ENCODE results near the gene CRYBG1.
"Not testable (repeated sequence)": the region's sequence is repeated elsewhere in the genome, so short reads cannot be mapped to it uniquely, and the experiment has no call there.

The CRYBG1 gene

DNA sequence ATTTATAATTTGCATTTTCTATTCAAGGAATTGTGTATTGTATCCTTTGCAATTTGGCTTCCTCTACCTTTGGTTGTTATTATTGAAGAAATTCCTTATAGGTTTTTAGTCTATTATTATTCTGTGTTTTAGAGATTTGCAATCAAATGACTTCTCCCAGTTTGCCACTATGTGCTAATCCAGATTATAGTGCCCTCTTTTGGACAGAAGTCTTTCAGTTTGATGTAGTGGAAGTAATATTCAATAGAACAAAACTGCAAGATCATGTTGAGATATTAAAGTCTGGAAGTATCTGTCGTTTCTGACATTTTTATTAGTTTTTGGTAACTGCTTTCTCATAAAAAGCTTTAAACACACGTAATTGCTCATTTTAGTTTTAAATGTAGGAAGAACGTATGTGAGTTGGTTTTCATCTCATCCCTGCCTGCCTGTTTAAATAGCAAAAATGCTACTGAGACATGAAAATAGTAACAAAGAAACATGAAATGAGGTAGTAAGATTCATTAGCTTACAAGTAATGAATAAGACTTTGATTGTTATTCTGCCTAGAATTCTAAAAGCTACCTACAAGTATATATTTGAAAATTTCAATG lies 195.9 kb downstream of the CRYBG1 start:
- no peaks in the 10 kb centered on the region for H3K27me3 ChIP-seq (ENCODE audit: control insufficient read depth, insufficient read depth, low read length)
- no peak overlapping the region for H3K4me3 ChIP-seq (ENCODE audit: low read length)
- H3K9ac ChIP-seq (ENCODE audit: low read length): no peak overlapping the region
- H3K9me3 ChIP-seq (ENCODE audit: control insufficient read depth, low read length): no peaks in the 10 kb centered on the region
- H3K4me1 ChIP-seq (ENCODE audit: control insufficient read depth, insufficient read depth, low read length): no peaks in the 10 kb centered on the region
- no peaks in the 10 kb centered on the region for H3K36me3 ChIP-seq (ENCODE audit: control insufficient read depth, insufficient read depth, low read length)

- Histone ChIP-seq H3K36me3 (ENCODE audit: control insufficient read depth, insufficient read depth, low read length) (no peaks in the 10 kb centered on the region), H3K9me3 (ENCODE audit: control insufficient read depth, low read length) (no peaks in the 10 kb centered on the region), H3K9ac (ENCODE audit: low read length) (no peak overlapping the region), H3K27me3 (ENCODE audit: control insufficient read depth, insufficient read depth, low read length) (no peaks in the 10 kb centered on the region), H3K4me3 (ENCODE audit: low read length) (no peak overlapping the region), H3K4me1 (ENCODE audit: control insufficient read depth, insufficient read depth, low read length) (no peaks in the 10 kb centered on the region)
Observed at GRCh38 chr6:106557837-106558236, 197.3 kb downstream of the CRYBG1 start.

DNA sequence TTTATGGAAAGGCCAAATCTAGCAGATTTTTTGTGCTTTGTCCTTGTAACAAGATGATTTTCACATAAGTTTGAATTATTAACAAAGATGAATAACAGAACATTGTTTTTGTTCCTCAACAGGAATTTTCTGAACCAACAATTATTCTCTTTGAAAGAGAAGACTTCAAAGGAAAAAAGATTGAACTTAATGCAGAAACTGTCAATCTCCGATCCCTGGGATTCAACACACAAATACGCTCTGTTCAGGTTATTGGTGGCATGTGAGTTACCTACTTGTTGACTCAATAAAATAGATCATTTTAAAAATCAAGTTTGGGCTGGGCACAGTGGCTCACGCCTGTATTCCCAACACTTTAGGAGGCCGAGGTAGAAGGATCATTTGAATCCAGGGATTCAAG lies 197.8 kb downstream of the CRYBG1 start:
- H3K36me3 ChIP-seq (ENCODE audit: control insufficient read depth, insufficient read depth, low read length): no peaks in the 10 kb centered on the region
- no peak overlapping the region for H3K9ac ChIP-seq (ENCODE audit: low read length)
- H3K9me3 ChIP-seq (ENCODE audit: control insufficient read depth, low read length): no peaks in the 10 kb centered on the region
- H3K4me1 ChIP-seq (ENCODE audit: control insufficient read depth, insufficient read depth, low read length): no peaks in the 10 kb centered on the region
- no peaks in the 10 kb centered on the region for H3K27me3 ChIP-seq (ENCODE audit: control insufficient read depth, insufficient read depth, low read length)
- no peak overlapping the region for H3K4me3 ChIP-seq (ENCODE audit: low read length)

GRCh38 chr6:106559659-106560058 lies 199.1 kb downstream of the CRYBG1 start:
- H3K9me3 ChIP-seq (ENCODE audit: control insufficient read depth, low read length); H3K9ac ChIP-seq (ENCODE audit: low read length); H3K36me3 ChIP-seq (ENCODE audit: control insufficient read depth, insufficient read depth, low read length); H3K4me3 ChIP-seq (ENCODE audit: low read length); H3K4me1 ChIP-seq (ENCODE audit: control insufficient read depth, insufficient read depth, low read length); H3K27me3 ChIP-seq (ENCODE audit: control insufficient read depth, insufficient read depth, low read length): not testable (repeated sequence)

GRCh38 chr6:106560996-106561685 lies 200.6 kb downstream of the CRYBG1 start:
- Histone ChIP-seq H3K27me3 (ENCODE audit: control insufficient read depth, insufficient read depth, low read length) (no peaks in the 10 kb centered on the region), H3K9ac (ENCODE audit: low read length) (no peak overlapping the region), H3K9me3 (ENCODE audit: control insufficient read depth, low read length) (no peaks in the 10 kb centered on the region), H3K4me1 (ENCODE audit: control insufficient read depth, insufficient read depth, low read length) (no peaks in the 10 kb centered on the region), H3K36me3 (ENCODE audit: control insufficient read depth, insufficient read depth, low read length) (no peaks in the 10 kb centered on the region), H3K4me3 (ENCODE audit: low read length) (no peak overlapping the region)

DNA sequence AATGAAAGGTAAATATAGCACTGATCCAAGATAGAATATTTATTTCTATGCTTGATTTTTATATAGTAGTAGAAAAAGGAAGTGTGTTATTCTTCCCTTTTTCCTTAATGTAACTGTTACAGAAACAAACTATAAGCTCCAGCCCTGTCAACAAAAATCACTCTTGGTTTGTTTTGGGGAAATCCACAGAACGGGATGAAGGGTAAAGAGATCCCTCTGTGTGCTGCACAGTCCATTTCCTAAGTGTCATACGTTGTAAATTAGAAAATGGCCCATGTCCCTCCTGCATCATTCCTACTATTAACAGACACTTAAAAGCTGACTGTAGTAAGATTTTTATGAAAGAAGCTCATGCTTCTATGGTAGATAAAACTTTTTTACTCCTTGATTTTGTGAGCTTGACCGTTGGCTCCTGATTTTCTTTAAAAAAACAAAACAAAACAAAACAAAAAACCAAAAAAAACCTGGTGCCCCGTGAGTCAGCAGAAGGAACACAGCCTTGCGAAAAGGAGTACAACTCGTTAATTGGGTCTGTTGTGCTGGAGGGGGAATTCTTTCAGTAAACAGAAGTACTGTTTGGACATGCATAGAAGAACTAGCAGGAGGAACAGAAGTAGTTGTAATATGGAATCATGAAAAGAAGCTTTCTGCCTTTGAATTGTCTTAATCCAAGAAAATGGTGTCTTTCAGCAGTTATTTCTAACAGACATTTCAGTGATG lies 201.3 kb downstream of the CRYBG1 start:
- H3K9ac ChIP-seq (ENCODE audit: low read length): no peak overlapping the region
- no peaks in the 10 kb centered on the region for H3K4me1 ChIP-seq (ENCODE audit: control insufficient read depth, insufficient read depth, low read length)
- H3K27me3 ChIP-seq (ENCODE audit: control insufficient read depth, insufficient read depth, low read length): no peaks in the 10 kb centered on the region
- H3K36me3 ChIP-seq (ENCODE audit: control insufficient read depth, insufficient read depth, low read length): no peaks in the 10 kb centered on the region
- H3K9me3 ChIP-seq (ENCODE audit: control insufficient read depth, low read length): no peaks in the 10 kb centered on the region
- H3K4me3 ChIP-seq (ENCODE audit: low read length): no peak overlapping the region

- no peaks in the 10 kb centered on the region for H3K9me3 ChIP-seq (ENCODE audit: control insufficient read depth, low read length)
- no peaks in the 10 kb centered on the region for H3K36me3 ChIP-seq (ENCODE audit: control insufficient read depth, insufficient read depth, low read length)
- H3K27me3 ChIP-seq (ENCODE audit: control insufficient read depth, insufficient read depth, low read length): no peaks in the 10 kb centered on the region
- H3K4me3 ChIP-seq (ENCODE audit: low read length): no peak overlapping the region
- no peaks in the 10 kb centered on the region for H3K4me1 ChIP-seq (ENCODE audit: control insufficient read depth, insufficient read depth, low read length)
- H3K9ac ChIP-seq (ENCODE audit: low read length): no peak overlapping the region
Observed at GRCh38 chr6:106563614-106564013, 203.1 kb downstream of the CRYBG1 start.

DNA sequence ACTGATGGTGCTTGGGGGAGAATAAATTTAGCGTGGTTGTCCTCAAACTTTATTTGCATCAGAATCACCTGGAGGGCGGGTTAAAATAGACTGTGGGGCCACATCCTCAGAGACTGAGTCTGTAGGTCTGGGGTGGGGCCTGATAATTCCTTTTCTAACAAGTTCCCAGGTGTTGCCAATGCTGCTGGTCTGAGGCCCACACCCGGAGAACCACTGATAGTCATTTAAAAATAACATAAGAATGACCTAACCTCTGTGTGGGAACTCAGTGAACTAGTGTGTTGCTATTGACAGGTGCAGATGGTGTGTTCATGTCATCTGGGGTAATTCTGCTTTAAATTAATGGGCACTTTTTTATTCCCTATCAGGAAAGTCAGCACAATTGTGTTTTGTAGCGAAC lies 204.0 kb downstream of the CRYBG1 start:
- H3K9me3 ChIP-seq (ENCODE audit: control insufficient read depth, low read length): no peaks in the 10 kb centered on the region
- no peaks in the 10 kb centered on the region for H3K27me3 ChIP-seq (ENCODE audit: control insufficient read depth, insufficient read depth, low read length)
- no peaks in the 10 kb centered on the region for H3K4me1 ChIP-seq (ENCODE audit: control insufficient read depth, insufficient read depth, low read length)
- H3K36me3 ChIP-seq (ENCODE audit: control insufficient read depth, insufficient read depth, low read length): no peaks in the 10 kb centered on the region
- H3K9ac ChIP-seq (ENCODE audit: low read length): no peak overlapping the region
- no peak overlapping the region for H3K4me3 ChIP-seq (ENCODE audit: low read length)

GRCh38 chr6:106568530-106568929 lies 208.0 kb downstream of the CRYBG1 start:
- H3K36me3 ChIP-seq (ENCODE audit: control insufficient read depth, insufficient read depth, low read length): no peaks in the 10 kb centered on the region

DNA sequence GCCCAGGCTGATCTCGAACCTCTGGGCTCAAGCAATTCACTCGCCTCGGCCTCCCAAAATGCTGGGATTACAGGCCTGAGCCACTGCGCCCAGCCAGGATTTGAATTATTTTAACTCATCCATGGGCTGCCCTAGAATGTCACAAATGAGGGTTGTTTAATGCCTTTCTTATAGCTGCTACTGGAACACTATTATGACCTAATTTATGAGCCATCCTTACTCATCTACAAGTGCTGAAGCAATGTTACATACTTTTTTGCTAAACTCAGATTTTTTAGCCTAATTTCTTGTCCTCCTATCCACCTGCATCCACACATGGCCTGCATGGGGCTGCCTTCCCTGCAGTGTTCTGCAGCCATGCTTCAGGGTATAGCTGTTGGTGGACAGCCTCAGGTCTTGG lies 208.9 kb downstream of the CRYBG1 start:
- Histone ChIP-seq H3K4me1 (ENCODE audit: control insufficient read depth, insufficient read depth, low read length) (no peaks in the 10 kb centered on the region), H3K27me3 (ENCODE audit: control insufficient read depth, insufficient read depth, low read length) (no peaks in the 10 kb centered on the region), H3K9ac (ENCODE audit: low read length) (no peak overlapping the region), H3K9me3 (ENCODE audit: control insufficient read depth, low read length) (no peaks in the 10 kb centered on the region), H3K36me3 (ENCODE audit: control insufficient read depth, insufficient read depth, low read length) (no peaks in the 10 kb centered on the region), H3K4me3 (ENCODE audit: low read length) (no peak overlapping the region)

More at GRCh38 chr6:106568530-106568929, 208.0 kb downstream of the CRYBG1 start:
- H3K4me1 ChIP-seq (ENCODE audit: control insufficient read depth, insufficient read depth, low read length): no peaks in the 10 kb centered on the region
- H3K27me3 ChIP-seq (ENCODE audit: control insufficient read depth, insufficient read depth, low read length): no peaks in the 10 kb centered on the region
- H3K9me3 ChIP-seq (ENCODE audit: control insufficient read depth, low read length): no peaks in the 10 kb centered on the region
- H3K9ac ChIP-seq (ENCODE audit: low read length): no peak overlapping the region
- H3K4me3 ChIP-seq (ENCODE audit: low read length): no peak overlapping the region

DNA sequence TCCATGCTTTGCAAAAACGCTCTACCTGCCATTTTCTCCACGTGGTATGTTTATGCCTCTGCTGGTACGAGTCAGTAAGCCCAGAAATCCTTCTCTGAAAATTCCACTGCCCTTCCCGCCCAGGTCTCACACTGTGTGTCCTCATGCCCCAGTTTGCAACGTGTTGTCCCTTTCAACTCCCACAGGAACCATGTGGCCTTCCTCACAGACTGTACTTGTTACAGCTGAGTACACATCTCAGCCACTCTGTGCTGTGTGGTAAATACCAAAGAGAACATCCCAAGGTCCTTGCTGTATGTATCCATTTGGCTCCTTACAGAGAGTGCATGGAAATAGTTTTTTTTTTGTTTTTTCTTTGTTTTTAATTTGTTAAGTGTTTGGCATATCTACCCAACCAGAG lies 211.9 kb downstream of the CRYBG1 start:
- Histone ChIP-seq H3K4me1 (ENCODE audit: control insufficient read depth, insufficient read depth, low read length) (no peaks in the 10 kb centered on the region), H3K4me3 (ENCODE audit: low read length) (no peak overlapping the region), H3K36me3 (ENCODE audit: control insufficient read depth, insufficient read depth, low read length) (no peaks in the 10 kb centered on the region)

DNA sequence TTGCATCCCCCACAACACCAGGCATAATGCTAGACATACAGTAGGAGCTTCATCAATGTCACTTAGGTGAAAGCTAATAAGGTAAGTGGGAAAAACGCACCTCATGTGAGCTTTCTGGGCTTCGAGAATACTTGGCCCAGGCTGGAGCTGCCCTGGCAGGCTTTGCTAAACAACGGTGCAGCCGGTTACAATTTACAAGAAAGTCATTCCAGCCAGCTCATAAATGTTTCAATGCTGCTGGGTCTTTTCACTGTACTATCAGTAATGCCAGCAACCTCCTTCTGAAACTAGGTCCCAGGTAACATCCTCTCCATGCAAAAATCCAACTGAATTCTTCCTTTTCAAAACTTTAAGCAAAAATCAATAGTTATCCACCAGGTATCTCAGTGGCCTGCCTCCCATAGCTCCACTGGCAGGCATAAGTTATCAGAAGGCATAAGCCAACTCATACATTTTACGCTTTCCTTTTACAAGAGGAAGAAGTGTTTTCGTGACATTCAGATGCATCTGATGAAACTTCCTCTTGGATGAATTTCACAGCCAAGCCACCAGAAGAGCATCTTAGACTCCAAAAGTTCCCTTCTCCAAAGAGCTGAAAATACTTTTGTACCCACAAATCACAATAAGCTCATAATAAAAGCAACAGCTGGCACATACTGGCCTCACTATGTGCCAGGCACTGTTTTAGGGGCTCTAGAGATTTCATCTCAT lies 212.5 kb downstream of the CRYBG1 start:
- Histone ChIP-seq H3K9me3 (ENCODE audit: control insufficient read depth, low read length) (no peaks in the 10 kb centered on the region), H3K4me3 (ENCODE audit: low read length) (no peak overlapping the region), H3K9ac (ENCODE audit: low read length) (no peak overlapping the region), H3K4me1 (ENCODE audit: control insufficient read depth, insufficient read depth, low read length) (no peaks in the 10 kb centered on the region), H3K36me3 (ENCODE audit: control insufficient read depth, insufficient read depth, low read length) (no peaks in the 10 kb centered on the region), H3K27me3 (ENCODE audit: control insufficient read depth, insufficient read depth, low read length) (no peaks in the 10 kb centered on the region)

More for the DNA sequence above, 211.9 kb downstream of the CRYBG1 start:
- H3K9ac ChIP-seq (ENCODE audit: low read length): no peak overlapping the region
- H3K27me3 ChIP-seq (ENCODE audit: control insufficient read depth, insufficient read depth, low read length): no peaks in the 10 kb centered on the region
- H3K9me3 ChIP-seq (ENCODE audit: control insufficient read depth, low read length): no peaks in the 10 kb centered on the region

Data from mucosa of stomach (tissue), 1 donor.